ENCODE results near the gene CDH4.
"Not testable (repeated sequence)": the region's sequence is repeated elsewhere in the genome, so short reads cannot be mapped to it uniquely, and the experiment has no call there.

GRCh38 chr20:61854538-61854937, 602.5 kb downstream of the CDH4 start:
- not testable (repeated sequence) for TF ChIP-seq EP300, CTCF, POLR2A, POLR2AphosphoS5 (IDR thresholded peaks at IDR 0.05)

All from sigmoid colon (tissue), 4 donors.